Neural progenitor cell (in vitro differentiated cells): Measurements from ENCODE around the gene TREM1. TPM values are rescaled to one million over a fixed set of nuclear protein-coding genes. Genes with fewer than 3 reads are reported as not detected.
A peak's percentile ranks its signal among the peaks of the same experiment; 100 is the strongest.

Source experiments
- DNase-seq: peaks from one replicate; pipeline ENCODE4 v3.0.0-alpha.2; 2016; ENCODE audit warnings: low spot score
- H2AFZ ChIP-seq: fragments of 200-600 bp; sonication (generic); replicated peaks from 2 replicates; pipeline ENCODE4 v1.6.1; 2016; ENCODE audit warnings: antibody characterized with exemption
- H3F3A ChIP-seq: fragments of 200-600 bp; sonication (generic); 2 replicates; pipeline ENCODE4 v1.6.1; 2016; ENCODE audit warnings: antibody characterized with exemption, low read depth
- H3K27ac ChIP-seq: fragments of 200-600 bp; sonication (generic); 2 replicates; pipeline ENCODE4 v1.5.1; 2016; ENCODE audit warnings: mild to moderate bottlenecking
- H3K27me3 ChIP-seq: fragments of 200-600 bp; sonication (generic); 2 replicates; pipeline ENCODE4 v1.6.1; 2016; ENCODE audit warnings: mild to moderate bottlenecking, moderate library complexity
- H3K36me3 ChIP-seq: fragments of 200-600 bp; sonication (generic); 2 replicates; pipeline ENCODE4 v1.5.1; 2016
- H3K4me1 ChIP-seq: fragments of 200-600 bp; sonication (generic); 2 replicates; pipeline ENCODE4 v1.6.1; 2016; ENCODE audit warnings: mixed run types
- H3K4me2 ChIP-seq: fragments of 200-600 bp; sonication (generic); 2 replicates; pipeline ENCODE4 v1.6.1; 2016
- H3K4me3 ChIP-seq: fragments of 200-600 bp; sonication (generic); 2 replicates; pipeline ENCODE4 v1.5.1; 2016
- H3K79me2 ChIP-seq: fragments of 200-600 bp; sonication (generic); 2 replicates; pipeline ENCODE4 v1.6.1; 2016; ENCODE audit warnings: low read depth
- H3K9ac ChIP-seq: fragments of 200-600 bp; sonication (generic); 2 replicates; pipeline ENCODE4 v1.6.1; 2016
- H3K9me3 ChIP-seq: fragments of 200-600 bp; sonication (generic); 2 replicates; pipeline ENCODE4 v1.5.1; 2016; ENCODE audit warnings: low read depth
- H4K20me1 ChIP-seq: fragments of 200-600 bp; sonication (generic); 2 replicates; pipeline ENCODE4 v1.6.1; 2016; ENCODE audit warnings: low read depth
- H3K27ac Mint-ChIP-seq: 3 replicates; pipeline ENCODE4 v1.8.0; 2021; ENCODE audit warnings: mixed read lengths
- H3K27me3 Mint-ChIP-seq: 2 replicates; pipeline ENCODE4 v1.8.0; 2022; ENCODE audit warnings: low read depth, mild to moderate bottlenecking, inconsistent platforms, moderate library complexity, mixed read lengths; ENCODE audit not compliant: insufficient read depth
- H3K36me3 Mint-ChIP-seq: 3 replicates; pipeline ENCODE4 v1.8.0; 2021; ENCODE audit warnings: mixed read lengths
- H3K4me1 Mint-ChIP-seq: 3 replicates; pipeline ENCODE4 v1.8.0; 2021; ENCODE audit warnings: mixed read lengths
- H3K4me3 Mint-ChIP-seq: 3 replicates; pipeline ENCODE4 v1.8.0; 2021; ENCODE audit warnings: mild to moderate bottlenecking, moderate library complexity, mixed read lengths
- H3K9me3 Mint-ChIP-seq: 3 replicates; pipeline ENCODE4 v1.8.0; 2020; ENCODE audit warnings: mixed read lengths
- EZH2 ChIP-seq: fragments of 200-600 bp; sonication (generic); IDR thresholded peaks from 2 replicates; pipeline ENCODE4 v1.6.1; 2017; ENCODE audit warnings: antibody characterized with exemption, mild to moderate bottlenecking, moderate library complexity
- EZH2phosphoT487 ChIP-seq: fragments of 200-600 bp; sonication (generic); IDR thresholded peaks from 2 replicates; pipeline ENCODE4 v1.6.1; 2017; ENCODE audit warnings: antibody characterized with exemption
- total RNA-seq: library from RNA; depleted of rRNA; stranded (reverse); fragments of >200 nt; gene quantifications from 2 replicates; pipeline ENCODE4 v1.2.3, GENCODE V29; 2015; ENCODE audit warnings: low replicate concordance
- TF ChIP-seq, protein P1 (sequence below): fragments of 200-600 bp; sonication (generic); IDR thresholded peaks from 2 replicates; pipeline ENCODE4 v1.5.1; 2017; ENCODE audit warnings: antibody characterized with exemption, mild to moderate bottlenecking

TREM1 gene
- total RNA-seq, 1 donor from 2014 or later: not detected

DNA sequence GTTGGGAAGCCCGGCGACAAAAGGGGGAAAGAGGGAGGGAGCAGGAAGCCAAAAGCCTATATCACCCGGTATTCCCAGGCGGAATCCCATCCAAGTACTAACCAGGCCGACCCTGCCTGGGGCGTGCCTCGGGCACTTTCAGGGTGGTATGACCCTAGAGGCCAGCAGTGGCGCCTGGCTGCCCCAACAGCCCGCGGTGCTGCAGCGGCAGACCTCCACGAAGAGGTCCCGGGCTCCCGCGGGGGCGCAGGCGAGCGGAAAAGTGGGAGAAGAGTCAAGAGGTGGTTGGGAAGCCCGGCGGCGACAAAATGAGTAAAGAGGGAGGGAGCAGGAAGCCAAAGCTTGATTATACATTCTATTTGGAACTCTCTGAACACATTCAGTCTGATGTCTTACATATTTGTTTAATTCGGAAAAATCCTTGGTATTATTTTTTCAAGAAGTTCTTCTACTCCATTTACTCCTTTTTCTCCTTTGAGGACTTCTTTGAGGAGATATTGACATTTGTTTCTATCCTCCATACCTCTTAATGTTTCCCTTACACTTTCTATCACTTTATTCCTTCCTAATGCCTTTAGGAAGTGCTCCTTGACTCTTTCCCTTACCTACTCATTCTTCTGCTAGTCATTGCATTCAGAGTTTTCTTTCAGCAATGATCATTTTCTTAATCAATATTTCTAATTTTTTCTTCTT lies 46.9 kb downstream of the TREM1 start:
- peak overlapping the region; percentile 33 for H3K4me3 ChIP-seq
- H3K36me3 Mint-ChIP-seq: no peaks in the 10 kb centered on the region
- no peak overlapping the region for H3K9ac ChIP-seq
- no peaks in the 10 kb centered on the region for H4K20me1 ChIP-seq
- H3K36me3 ChIP-seq: no peaks in the 10 kb centered on the region
- H3K27me3 Mint-ChIP-seq: peaks cover 28% of the 10 kb centered on the region
- H3F3A ChIP-seq: no peaks in the 10 kb centered on the region
- peaks cover 4% of the 10 kb centered on the region for H3K4me1 Mint-ChIP-seq
- H3K9me3 Mint-ChIP-seq: no peaks in the 10 kb centered on the region
- TF ChIP-seq EZH2phosphoT487: no peak
- TF ChIP-seq EZH2: peak; percentile 57
- TF ChIP-seq, protein P1, sequence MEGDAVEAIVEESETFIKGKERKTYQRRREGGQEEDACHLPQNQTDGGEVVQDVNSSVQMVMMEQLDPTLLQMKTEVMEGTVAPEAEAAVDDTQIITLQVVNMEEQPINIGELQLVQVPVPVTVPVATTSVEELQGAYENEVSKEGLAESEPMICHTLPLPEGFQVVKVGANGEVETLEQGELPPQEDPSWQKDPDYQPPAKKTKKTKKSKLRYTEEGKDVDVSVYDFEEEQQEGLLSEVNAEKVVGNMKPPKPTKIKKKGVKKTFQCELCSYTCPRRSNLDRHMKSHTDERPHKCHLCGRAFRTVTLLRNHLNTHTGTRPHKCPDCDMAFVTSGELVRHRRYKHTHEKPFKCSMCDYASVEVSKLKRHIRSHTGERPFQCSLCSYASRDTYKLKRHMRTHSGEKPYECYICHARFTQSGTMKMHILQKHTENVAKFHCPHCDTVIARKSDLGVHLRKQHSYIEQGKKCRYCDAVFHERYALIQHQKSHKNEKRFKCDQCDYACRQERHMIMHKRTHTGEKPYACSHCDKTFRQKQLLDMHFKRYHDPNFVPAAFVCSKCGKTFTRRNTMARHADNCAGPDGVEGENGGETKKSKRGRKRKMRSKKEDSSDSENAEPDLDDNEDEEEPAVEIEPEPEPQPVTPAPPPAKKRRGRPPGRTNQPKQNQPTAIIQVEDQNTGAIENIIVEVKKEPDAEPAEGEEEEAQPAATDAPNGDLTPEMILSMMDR: peak; percentile 24
- H3K27ac Mint-ChIP-seq: no peak overlapping the region
- H2AFZ ChIP-seq: peak overlapping the region; percentile 9
- no peaks in the 10 kb centered on the region for H3K79me2 ChIP-seq
- no peaks in the 10 kb centered on the region for H3K9me3 ChIP-seq
- peak overlapping the region; percentile 66 for H3K4me2 ChIP-seq
- H3K27ac ChIP-seq: no peak overlapping the region
- DNase-seq: peak; percentile 72
- H3K4me1 ChIP-seq: peaks cover 5% of the 10 kb centered on the region
- peaks cover 32% of the 10 kb centered on the region for H3K27me3 ChIP-seq
- no peak overlapping the region for H3K4me3 Mint-ChIP-seq

DNA sequence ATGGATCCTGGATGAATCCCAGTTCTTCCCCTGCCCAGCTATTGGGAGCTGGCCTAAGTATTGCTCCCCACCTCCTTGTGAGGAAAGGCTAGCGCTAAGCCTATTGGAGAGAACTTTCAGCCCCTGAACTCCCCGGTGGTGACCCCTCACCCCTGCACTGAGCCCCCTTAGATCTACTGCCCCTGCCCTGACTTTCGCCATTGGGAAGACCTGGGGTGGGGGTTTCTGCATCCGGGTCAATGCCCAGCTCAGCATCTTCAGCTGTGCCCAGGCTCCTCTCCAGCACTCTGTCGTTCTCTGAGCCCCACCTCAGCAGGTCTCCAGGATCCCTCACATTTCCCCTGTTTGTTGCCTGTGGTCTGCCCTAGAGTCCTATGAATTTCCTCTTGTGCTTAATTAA lies 49.4 kb downstream of the TREM1 start:
- H3K36me3 ChIP-seq: no peaks in the 10 kb centered on the region
- H3K79me2 ChIP-seq: no peaks in the 10 kb centered on the region
- Mint-ChIP-seq H3K27me3 (peaks cover 24% of the 10 kb centered on the region), H3K36me3 (no peaks in the 10 kb centered on the region), H3K9me3 (no peaks in the 10 kb centered on the region), H3K4me1 (peaks cover 4% of the 10 kb centered on the region), H3K27ac (no peak overlapping the region), H3K4me3 (no peak overlapping the region)
- no peak overlapping the region for H3K27ac ChIP-seq
- no peak for DNase-seq
- no peak overlapping the region for H2AFZ ChIP-seq
- no peaks in the 10 kb centered on the region for H3K9me3 ChIP-seq
- H3F3A ChIP-seq: no peaks in the 10 kb centered on the region
- H3K4me3 ChIP-seq: no peak overlapping the region
- no peak overlapping the region for H3K4me2 ChIP-seq
- H3K9ac ChIP-seq: no peak overlapping the region
- H4K20me1 ChIP-seq: no peaks in the 10 kb centered on the region
- TF ChIP-seq EZH2phosphoT487 (no peak), EZH2 (no peak)
- TF ChIP-seq, protein P1: no peak
- peaks cover 5% of the 10 kb centered on the region for H3K4me1 ChIP-seq
- H3K27me3 ChIP-seq: peaks cover 32% of the 10 kb centered on the region

DNA sequence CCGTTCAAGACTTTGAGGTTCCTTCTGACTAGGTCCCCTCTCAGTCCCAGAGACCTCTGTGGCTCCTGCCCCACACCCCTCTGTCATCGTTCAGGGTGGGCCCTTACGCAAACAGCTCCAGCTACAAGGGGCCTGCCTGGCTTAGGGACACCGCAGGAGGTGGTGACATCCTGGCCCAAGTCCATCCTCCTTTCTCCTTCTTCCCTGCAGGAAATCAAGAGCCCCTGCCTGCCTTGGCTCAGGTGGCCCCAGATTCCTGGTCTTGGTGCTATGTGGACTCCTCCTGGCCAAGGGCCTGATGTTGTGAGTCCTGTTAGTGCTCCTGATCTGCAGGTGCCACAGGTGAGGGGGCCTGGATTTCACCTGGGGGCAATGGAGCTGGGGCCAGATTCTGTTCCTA lies 50.2 kb downstream of the TREM1 start:
- Mint-ChIP-seq H3K4me1 (peaks cover 4% of the 10 kb centered on the region), H3K36me3 (no peaks in the 10 kb centered on the region), H3K9me3 (no peaks in the 10 kb centered on the region), H3K27ac (no peak overlapping the region), H3K4me3 (no peak overlapping the region), H3K27me3 (peaks cover 24% of the 10 kb centered on the region)
- Histone ChIP-seq H3K27me3 (peaks cover 30% of the 10 kb centered on the region), H3K36me3 (no peaks in the 10 kb centered on the region), H4K20me1 (no peaks in the 10 kb centered on the region), H3K4me2 (no peak overlapping the region), H3K4me3 (no peak overlapping the region), H3K79me2 (no peaks in the 10 kb centered on the region), H3K4me1 (peaks cover 5% of the 10 kb centered on the region), H3K9ac (no peak overlapping the region), H3K27ac (no peak overlapping the region), H3F3A (no peaks in the 10 kb centered on the region), H3K9me3 (no peaks in the 10 kb centered on the region), H2AFZ (no peak overlapping the region)
- TF ChIP-seq EZH2 (no peak), EZH2phosphoT487 (no peak)
- TF ChIP-seq, protein P1: no peak
- no peak for DNase-seq
